HepG2 (cell line): ENCODE results near the gene CADPS2.

ENCODE experiments used
- CBX5 ChIP-seq: sonication (generic); formaldehyde crosslinking; IDR thresholded peaks from 2 replicates; pipeline ENCODE4 v1.4.0; 2020; ENCODE audit warnings: missing genetic modification reagents, borderline replicate concordance
- E2F5 ChIP-seq: sonication (generic); formaldehyde crosslinking; conservative IDR thresholded peaks from 2 replicates; pipeline ENCODE4 v1.4.0; 2020; ENCODE audit warnings: missing genetic modification reagents
- NFYB ChIP-seq: sonication (generic); formaldehyde crosslinking; IDR thresholded peaks from 2 replicates; pipeline ENCODE4 v1.4.0; 2020; ENCODE audit warnings: missing genetic modification reagents
- POLR2A ChIP-seq, 2 experiments: IDR thresholded peaks; 2 replicates each; pipeline ENCODE4 v1.6.1; 2011; ENCODE audit warnings: low read depth in 2 of 2, low read length in 2 of 2, mild to moderate bottlenecking in 1 of 2, moderate library complexity in 1 of 2; ENCODE audit not compliant: insufficient read depth in 1 of 2
- RAD21 ChIP-seq: fragments of 450-650 bp; formaldehyde crosslinking; IDR thresholded peaks from 2 replicates; pipeline ENCODE4 v1.5.0; 2020; ENCODE audit warnings: mild to moderate bottlenecking
- SAFB2 ChIP-seq: sonication (generic); formaldehyde crosslinking; IDR thresholded peaks from 2 replicates; pipeline ENCODE4 v1.5.1; 2020; ENCODE audit warnings: missing genetic modification reagents, low read depth, mild to moderate bottlenecking, borderline replicate concordance
- ZNF124 ChIP-seq: sonication (generic); formaldehyde crosslinking; IDR thresholded peaks from 2 replicates; pipeline ENCODE4 v1.4.0; 2020; ENCODE audit warnings: missing genetic modification reagents
- ZNF552 ChIP-seq: sonication (generic); formaldehyde crosslinking; IDR thresholded peaks from 2 replicates; pipeline ENCODE4 v1.9.0; 2022; ENCODE audit warnings: missing genetic modification reagents, mild to moderate bottlenecking, borderline replicate concordance
- TF ChIP-seq, protein P1 (sequence below): sonication (generic); formaldehyde crosslinking; IDR thresholded peaks from 2 replicates; pipeline ENCODE4 v1.4.0; 2020; ENCODE audit warnings: mild to moderate bottlenecking, missing genetic modification reagents, borderline replicate concordance
- TF ChIP-seq, protein P2 (sequence below): sonication (generic); formaldehyde crosslinking; IDR thresholded peaks from 2 replicates; pipeline ENCODE4 v1.8.0; 2022; ENCODE audit warnings: mild to moderate bottlenecking, missing genetic modification reagents; ENCODE audit not compliant: insufficient replicate concordance
- TF ChIP-seq, protein P3 (sequence below): sonication (generic); formaldehyde crosslinking; conservative IDR thresholded peaks from 2 replicates; pipeline ENCODE4 v1.8.1; 2023; ENCODE audit warnings: missing genetic modification reagents
- TF ChIP-seq, protein P4 (sequence below): sonication (generic); formaldehyde crosslinking; IDR thresholded peaks from 2 replicates; pipeline ENCODE4 v1.5.1; 2020; ENCODE audit warnings: mild to moderate bottlenecking, missing genetic modification reagents, moderate library complexity

DNA sequence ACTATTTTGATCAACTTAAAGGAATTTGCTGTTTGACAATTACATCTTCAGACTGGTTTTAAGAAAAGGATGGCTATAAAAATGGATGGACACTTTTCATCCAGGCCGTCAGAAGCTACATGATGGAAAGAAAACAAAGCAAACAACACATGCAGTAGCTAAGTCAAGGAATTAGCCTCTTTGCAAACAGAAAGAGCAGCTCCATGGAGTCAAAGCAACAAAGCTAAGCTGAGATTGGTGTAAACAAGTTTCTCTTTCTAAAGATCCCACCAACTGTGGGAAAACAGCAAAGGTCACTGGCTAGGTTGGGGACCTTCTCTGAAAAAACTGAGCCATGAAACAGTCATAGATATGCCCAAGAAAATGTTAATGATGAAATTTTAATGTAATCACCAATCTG, 286.2 kb downstream of the CADPS2 start:
- no peak for TF ChIP-seq NFYB
- TF ChIP-seq ZNF124 (CRISPR knock-in tag) = no peak
- no peak for TF ChIP-seq E2F5
- TF ChIP-seq, protein P1, sequence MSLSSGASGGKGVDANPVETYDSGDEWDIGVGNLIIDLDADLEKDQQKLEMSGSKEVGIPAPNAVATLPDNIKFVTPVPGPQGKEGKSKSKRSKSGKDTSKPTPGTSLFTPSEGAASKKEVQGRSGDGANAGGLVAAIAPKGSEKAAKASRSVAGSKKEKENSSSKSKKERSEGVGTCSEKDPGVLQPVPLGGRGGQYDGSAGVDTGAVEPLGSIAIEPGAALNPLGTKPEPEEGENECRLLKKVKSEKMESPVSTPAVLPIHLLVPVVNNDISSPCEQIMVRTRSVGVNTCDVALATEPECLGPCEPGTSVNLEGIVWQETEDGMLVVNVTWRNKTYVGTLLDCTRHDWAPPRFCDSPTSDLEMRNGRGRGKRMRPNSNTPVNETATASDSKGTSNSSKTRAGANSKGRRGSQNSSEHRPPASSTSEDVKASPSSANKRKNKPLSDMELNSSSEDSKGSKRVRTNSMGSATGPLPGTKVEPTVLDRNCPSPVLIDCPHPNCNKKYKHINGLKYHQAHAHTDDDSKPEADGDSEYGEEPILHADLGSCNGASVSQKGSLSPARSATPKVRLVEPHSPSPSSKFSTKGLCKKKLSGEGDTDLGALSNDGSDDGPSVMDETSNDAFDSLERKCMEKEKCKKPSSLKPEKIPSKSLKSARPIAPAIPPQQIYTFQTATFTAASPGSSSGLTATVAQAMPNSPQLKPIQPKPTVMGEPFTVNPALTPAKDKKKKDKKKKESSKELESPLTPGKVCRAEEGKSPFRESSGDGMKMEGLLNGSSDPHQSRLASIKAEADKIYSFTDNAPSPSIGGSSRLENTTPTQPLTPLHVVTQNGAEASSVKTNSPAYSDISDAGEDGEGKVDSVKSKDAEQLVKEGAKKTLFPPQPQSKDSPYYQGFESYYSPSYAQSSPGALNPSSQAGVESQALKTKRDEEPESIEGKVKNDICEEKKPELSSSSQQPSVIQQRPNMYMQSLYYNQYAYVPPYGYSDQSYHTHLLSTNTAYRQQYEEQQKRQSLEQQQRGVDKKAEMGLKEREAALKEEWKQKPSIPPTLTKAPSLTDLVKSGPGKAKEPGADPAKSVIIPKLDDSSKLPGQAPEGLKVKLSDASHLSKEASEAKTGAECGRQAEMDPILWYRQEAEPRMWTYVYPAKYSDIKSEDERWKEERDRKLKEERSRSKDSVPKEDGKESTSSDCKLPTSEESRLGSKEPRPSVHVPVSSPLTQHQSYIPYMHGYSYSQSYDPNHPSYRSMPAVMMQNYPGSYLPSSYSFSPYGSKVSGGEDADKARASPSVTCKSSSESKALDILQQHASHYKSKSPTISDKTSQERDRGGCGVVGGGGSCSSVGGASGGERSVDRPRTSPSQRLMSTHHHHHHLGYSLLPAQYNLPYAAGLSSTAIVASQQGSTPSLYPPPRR (CRISPR knock-in tag) = no peak
- TF ChIP-seq, protein P2, sequence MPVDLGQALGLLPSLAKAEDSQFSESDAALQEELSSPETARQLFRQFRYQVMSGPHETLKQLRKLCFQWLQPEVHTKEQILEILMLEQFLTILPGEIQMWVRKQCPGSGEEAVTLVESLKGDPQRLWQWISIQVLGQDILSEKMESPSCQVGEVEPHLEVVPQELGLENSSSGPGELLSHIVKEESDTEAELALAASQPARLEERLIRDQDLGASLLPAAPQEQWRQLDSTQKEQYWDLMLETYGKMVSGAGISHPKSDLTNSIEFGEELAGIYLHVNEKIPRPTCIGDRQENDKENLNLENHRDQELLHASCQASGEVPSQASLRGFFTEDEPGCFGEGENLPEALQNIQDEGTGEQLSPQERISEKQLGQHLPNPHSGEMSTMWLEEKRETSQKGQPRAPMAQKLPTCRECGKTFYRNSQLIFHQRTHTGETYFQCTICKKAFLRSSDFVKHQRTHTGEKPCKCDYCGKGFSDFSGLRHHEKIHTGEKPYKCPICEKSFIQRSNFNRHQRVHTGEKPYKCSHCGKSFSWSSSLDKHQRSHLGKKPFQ (CRISPR knock-in tag) = no peak
- TF ChIP-seq POLR2A (IDR thresholded peaks at IDR 0.05; ENCODE audit: insufficient read depth in 1 of 2, low read depth in 2 of 2, low read length in 2 of 2) = no peak
- no peak for TF ChIP-seq CBX5 (CRISPR knock-in tag)
- TF ChIP-seq RAD21 (CRISPR knock-in tag) = no peak
- TF ChIP-seq, protein P3, sequence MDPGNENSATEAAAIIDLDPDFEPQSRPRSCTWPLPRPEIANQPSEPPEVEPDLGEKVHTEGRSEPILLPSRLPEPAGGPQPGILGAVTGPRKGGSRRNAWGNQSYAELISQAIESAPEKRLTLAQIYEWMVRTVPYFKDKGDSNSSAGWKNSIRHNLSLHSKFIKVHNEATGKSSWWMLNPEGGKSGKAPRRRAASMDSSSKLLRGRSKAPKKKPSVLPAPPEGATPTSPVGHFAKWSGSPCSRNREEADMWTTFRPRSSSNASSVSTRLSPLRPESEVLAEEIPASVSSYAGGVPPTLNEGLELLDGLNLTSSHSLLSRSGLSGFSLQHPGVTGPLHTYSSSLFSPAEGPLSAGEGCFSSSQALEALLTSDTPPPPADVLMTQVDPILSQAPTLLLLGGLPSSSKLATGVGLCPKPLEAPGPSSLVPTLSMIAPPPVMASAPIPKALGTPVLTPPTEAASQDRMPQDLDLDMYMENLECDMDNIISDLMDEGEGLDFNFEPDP (CRISPR knock-in tag) = no peak
- no peak for TF ChIP-seq ZNF552 (CRISPR knock-in tag)
- TF ChIP-seq SAFB2 (CRISPR knock-in tag) = no peak
- TF ChIP-seq, protein P4, sequence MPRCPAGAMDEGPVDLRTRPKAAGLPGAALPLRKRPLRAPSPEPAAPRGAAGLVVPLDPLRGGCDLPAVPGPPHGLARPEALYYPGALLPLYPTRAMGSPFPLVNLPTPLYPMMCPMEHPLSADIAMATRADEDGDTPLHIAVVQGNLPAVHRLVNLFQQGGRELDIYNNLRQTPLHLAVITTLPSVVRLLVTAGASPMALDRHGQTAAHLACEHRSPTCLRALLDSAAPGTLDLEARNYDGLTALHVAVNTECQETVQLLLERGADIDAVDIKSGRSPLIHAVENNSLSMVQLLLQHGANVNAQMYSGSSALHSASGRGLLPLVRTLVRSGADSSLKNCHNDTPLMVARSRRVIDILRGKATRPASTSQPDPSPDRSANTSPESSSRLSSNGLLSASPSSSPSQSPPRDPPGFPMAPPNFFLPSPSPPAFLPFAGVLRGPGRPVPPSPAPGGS = no peak
